Neural cell (in vitro differentiated cells): ENCODE measurements around the gene IGSF3. TPM values are rescaled to one million over a fixed set of nuclear protein-coding genes. Genes with fewer than 3 reads are reported as not detected.

Experiments
- H2AFZ ChIP-seq: fragments of 200-600, 300-800 bp; sonication (generic), shearing (Covaris generic); 2 replicates; pipeline ENCODE4 v1.6.0; 2014; ENCODE audit warnings: low read depth, mild to moderate bottlenecking, antibody characterized with exemption, low read length, moderate library complexity
- H3F3A ChIP-seq: fragments of 200-600 bp; shearing (Covaris generic); 2 replicates; pipeline ENCODE4 v1.6.1; 2016; ENCODE audit warnings: mild to moderate bottlenecking, moderate library complexity, mixed read lengths, antibody characterized with exemption, low read length; ENCODE audit not compliant: insufficient read depth, poor library complexity, severe bottlenecking
- H3K27ac ChIP-seq: fragments of 200-600, 300-800 bp; sonication (generic), shearing (Covaris generic); 2 replicates; pipeline ENCODE4 v1.5.1; 2014; ENCODE audit warnings: mild to moderate bottlenecking, low read length, moderate library complexity
- H3K27me3 ChIP-seq: fragments of 300-800, 200-600 bp; sonication (generic), shearing (Covaris generic); 2 replicates; pipeline ENCODE4 v1.6.0; 2014; ENCODE audit warnings: mild to moderate bottlenecking, low read depth, low read length, moderate library complexity; ENCODE audit not compliant: insufficient read depth
- H3K36me3 ChIP-seq: fragments of 300-800, 200-600 bp; sonication (generic), shearing (Covaris generic); 2 replicates; pipeline ENCODE4 v1.5.1; 2014; ENCODE audit warnings: mild to moderate bottlenecking, antibody characterized with exemption, low read length, moderate library complexity; ENCODE audit not compliant: insufficient read depth
- H3K4me2 ChIP-seq: fragments of 300-800, 200-600 bp; sonication (generic), shearing (Covaris generic); 2 replicates; pipeline ENCODE4 v1.6.0; 2014; ENCODE audit warnings: mild to moderate bottlenecking, low read length
- H3K4me3 ChIP-seq: fragments of 300-800, 200-600 bp; sonication (generic), shearing (Covaris generic); 2 replicates; pipeline ENCODE4 v1.5.1; 2014; ENCODE audit warnings: mild to moderate bottlenecking, low read length, moderate library complexity
- H3K79me2 ChIP-seq: fragments of 200-600 bp; shearing (Covaris generic); replicated peaks from 2 replicates; pipeline ENCODE4 v1.6.0; 2014; ENCODE audit warnings: mild to moderate bottlenecking, low read length, moderate library complexity; ENCODE audit not compliant: insufficient read depth
- H3K9ac ChIP-seq: fragments of 300-800, 200-600 bp; sonication (generic), shearing (Covaris generic); 2 replicates; pipeline ENCODE4 v1.6.1; 2016; ENCODE audit warnings: mild to moderate bottlenecking, low read length, mixed read lengths
- H3K9me2 ChIP-seq: fragments of 200-600 bp; shearing (Covaris generic); 2 replicates; pipeline ENCODE4 v1.6.1; 2016; ENCODE audit warnings: mild to moderate bottlenecking, low read length, mixed read lengths; ENCODE audit not compliant: insufficient read depth
- H3K9me3 ChIP-seq: fragments of 200-600, 300-800 bp; sonication (generic), shearing (Covaris generic); 2 replicates; pipeline ENCODE4 v1.6.1; 2016; ENCODE audit warnings: mild to moderate bottlenecking, mixed run types, low read length, moderate library complexity, mixed read lengths
- H4K20me1 ChIP-seq: fragments of 200-600 bp; shearing (Covaris generic); 2 replicates; pipeline ENCODE4 v1.6.1; 2016; ENCODE audit warnings: mild to moderate bottlenecking, mixed run types; ENCODE audit not compliant: insufficient read depth
- EP300 ChIP-seq: fragments of 450-650 bp; conservative IDR thresholded peaks from 2 replicates; pipeline ENCODE4 v1.6.1; 2014; ENCODE audit warnings: antibody characterized with exemption, mild to moderate bottlenecking, moderate library complexity; ENCODE audit not compliant: poor library complexity, severe bottlenecking
- EZH2 ChIP-seq: fragments of 200-600, 300-800 bp; shearing (Covaris generic), sonication (generic); IDR thresholded peaks from 2 replicates; pipeline ENCODE4 v1.6.1; 2014; ENCODE audit warnings: antibody characterized with exemption, low read length, borderline replicate concordance, mild to moderate bottlenecking; ENCODE audit not compliant: insufficient read depth, poor library complexity, severe bottlenecking
- MXI1 ChIP-seq: fragments of 450-650 bp; conservative IDR thresholded peaks from 2 replicates; pipeline ENCODE4 v1.6.1; 2014; ENCODE audit warnings: antibody characterized with exemption, mild to moderate bottlenecking; ENCODE audit not compliant: poor library complexity, severe bottlenecking
- POLR2AphosphoS5 ChIP-seq: IDR thresholded peaks from 2 replicates; pipeline ENCODE4 v1.6.1; 2012
- RAD21 ChIP-seq: fragments of 450-650 bp; conservative IDR thresholded peaks from 2 replicates; pipeline ENCODE4 v1.6.1; 2014; ENCODE audit warnings: antibody characterized with exemption, mild to moderate bottlenecking, moderate library complexity
- SMC3 ChIP-seq: fragments of 450-650 bp; conservative IDR thresholded peaks from 2 replicates; pipeline ENCODE4 v1.6.1; 2014; ENCODE audit warnings: antibody characterized with exemption, mild to moderate bottlenecking, moderate library complexity; ENCODE audit not compliant: poor library complexity
- TAF1 ChIP-seq: IDR thresholded peaks from 2 replicates; pipeline ENCODE4 v1.6.1; 2012; ENCODE audit warnings: low read depth
- polyA plus RNA-seq: library from polyadenylated mRNA; depleted of rRNA; stranded (reverse); fragments of >200 nt; gene quantifications from 2 replicates; pipeline ENCODE4 v1.2.3, GENCODE V29; 2014
- TF ChIP-seq, protein P1 (sequence below): fragments of 450-650 bp; IDR thresholded peaks from 2 replicates; pipeline ENCODE4 v1.5.1; 2014; ENCODE audit warnings: antibody characterized with exemption, mild to moderate bottlenecking, moderate library complexity; ENCODE audit not compliant: poor library complexity, severe bottlenecking
- TF ChIP-seq, protein P2 (sequence below): IDR thresholded peaks from 2 replicates; pipeline ENCODE4 v1.6.1; 2012; ENCODE audit warnings: borderline replicate concordance

The IGSF3 gene
- polyA plus RNA-seq, 1 donor from 2014 or later, result 81.4 TPM

DNA sequence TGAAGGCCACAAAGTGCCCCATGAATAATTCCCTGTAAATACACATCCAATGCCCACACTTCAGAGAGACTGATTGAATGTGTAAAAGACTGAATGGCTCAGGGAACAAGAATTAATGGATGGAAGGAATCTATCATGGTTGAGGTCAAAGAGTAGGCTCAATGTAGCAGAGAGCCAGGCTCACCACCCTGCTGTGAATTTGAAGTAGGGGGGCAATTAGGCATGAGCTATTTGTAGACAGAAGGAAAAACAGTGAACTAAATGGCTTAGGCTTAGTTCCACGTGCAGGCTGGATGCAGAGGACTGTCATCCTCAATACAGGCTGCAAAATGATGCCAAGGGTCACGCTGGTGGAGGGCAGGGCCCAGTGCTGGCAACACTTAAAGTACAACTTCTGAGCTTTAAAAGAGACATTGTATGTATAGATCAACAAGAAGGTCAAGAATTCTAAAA is 22.9 kb upstream of the IGSF3 start:
- peak overlapping the region; percentile 85 for H3K27ac ChIP-seq
- TF ChIP-seq, protein P1, sequence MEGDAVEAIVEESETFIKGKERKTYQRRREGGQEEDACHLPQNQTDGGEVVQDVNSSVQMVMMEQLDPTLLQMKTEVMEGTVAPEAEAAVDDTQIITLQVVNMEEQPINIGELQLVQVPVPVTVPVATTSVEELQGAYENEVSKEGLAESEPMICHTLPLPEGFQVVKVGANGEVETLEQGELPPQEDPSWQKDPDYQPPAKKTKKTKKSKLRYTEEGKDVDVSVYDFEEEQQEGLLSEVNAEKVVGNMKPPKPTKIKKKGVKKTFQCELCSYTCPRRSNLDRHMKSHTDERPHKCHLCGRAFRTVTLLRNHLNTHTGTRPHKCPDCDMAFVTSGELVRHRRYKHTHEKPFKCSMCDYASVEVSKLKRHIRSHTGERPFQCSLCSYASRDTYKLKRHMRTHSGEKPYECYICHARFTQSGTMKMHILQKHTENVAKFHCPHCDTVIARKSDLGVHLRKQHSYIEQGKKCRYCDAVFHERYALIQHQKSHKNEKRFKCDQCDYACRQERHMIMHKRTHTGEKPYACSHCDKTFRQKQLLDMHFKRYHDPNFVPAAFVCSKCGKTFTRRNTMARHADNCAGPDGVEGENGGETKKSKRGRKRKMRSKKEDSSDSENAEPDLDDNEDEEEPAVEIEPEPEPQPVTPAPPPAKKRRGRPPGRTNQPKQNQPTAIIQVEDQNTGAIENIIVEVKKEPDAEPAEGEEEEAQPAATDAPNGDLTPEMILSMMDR, result no peak
- TF ChIP-seq, protein P2, sequence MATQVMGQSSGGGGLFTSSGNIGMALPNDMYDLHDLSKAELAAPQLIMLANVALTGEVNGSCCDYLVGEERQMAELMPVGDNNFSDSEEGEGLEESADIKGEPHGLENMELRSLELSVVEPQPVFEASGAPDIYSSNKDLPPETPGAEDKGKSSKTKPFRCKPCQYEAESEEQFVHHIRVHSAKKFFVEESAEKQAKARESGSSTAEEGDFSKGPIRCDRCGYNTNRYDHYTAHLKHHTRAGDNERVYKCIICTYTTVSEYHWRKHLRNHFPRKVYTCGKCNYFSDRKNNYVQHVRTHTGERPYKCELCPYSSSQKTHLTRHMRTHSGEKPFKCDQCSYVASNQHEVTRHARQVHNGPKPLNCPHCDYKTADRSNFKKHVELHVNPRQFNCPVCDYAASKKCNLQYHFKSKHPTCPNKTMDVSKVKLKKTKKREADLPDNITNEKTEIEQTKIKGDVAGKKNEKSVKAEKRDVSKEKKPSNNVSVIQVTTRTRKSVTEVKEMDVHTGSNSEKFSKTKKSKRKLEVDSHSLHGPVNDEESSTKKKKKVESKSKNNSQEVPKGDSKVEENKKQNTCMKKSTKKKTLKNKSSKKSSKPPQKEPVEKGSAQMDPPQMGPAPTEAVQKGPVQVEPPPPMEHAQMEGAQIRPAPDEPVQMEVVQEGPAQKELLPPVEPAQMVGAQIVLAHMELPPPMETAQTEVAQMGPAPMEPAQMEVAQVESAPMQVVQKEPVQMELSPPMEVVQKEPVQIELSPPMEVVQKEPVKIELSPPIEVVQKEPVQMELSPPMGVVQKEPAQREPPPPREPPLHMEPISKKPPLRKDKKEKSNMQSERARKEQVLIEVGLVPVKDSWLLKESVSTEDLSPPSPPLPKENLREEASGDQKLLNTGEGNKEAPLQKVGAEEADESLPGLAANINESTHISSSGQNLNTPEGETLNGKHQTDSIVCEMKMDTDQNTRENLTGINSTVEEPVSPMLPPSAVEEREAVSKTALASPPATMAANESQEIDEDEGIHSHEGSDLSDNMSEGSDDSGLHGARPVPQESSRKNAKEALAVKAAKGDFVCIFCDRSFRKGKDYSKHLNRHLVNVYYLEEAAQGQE, result no peak
- TF ChIP-seq MXI1 (no peak), RAD21 (no peak), EP300 (no peak), POLR2AphosphoS5 (no peak), TAF1 (no peak), EZH2 (no peak), SMC3 (no peak)
- H3K9me3 ChIP-seq, result no peaks in the 10 kb centered on the region
- no peaks in the 10 kb centered on the region for H3K27me3 ChIP-seq
- H3K9ac ChIP-seq, result peak overlapping the region; percentile 48
- H3K36me3 ChIP-seq, result no peaks in the 10 kb centered on the region
- H3K79me2 ChIP-seq, result no peaks in the 10 kb centered on the region
- H4K20me1 ChIP-seq, result no peaks in the 10 kb centered on the region
- no peaks in the 10 kb centered on the region for H3F3A ChIP-seq
- peak overlapping the region; percentile 50 for H3K4me3 ChIP-seq
- no peak overlapping the region for H2AFZ ChIP-seq
- H3K4me2 ChIP-seq, result peak overlapping the region; percentile 62
- H3K9me2 ChIP-seq, result no peaks in the 10 kb centered on the region

DNA sequence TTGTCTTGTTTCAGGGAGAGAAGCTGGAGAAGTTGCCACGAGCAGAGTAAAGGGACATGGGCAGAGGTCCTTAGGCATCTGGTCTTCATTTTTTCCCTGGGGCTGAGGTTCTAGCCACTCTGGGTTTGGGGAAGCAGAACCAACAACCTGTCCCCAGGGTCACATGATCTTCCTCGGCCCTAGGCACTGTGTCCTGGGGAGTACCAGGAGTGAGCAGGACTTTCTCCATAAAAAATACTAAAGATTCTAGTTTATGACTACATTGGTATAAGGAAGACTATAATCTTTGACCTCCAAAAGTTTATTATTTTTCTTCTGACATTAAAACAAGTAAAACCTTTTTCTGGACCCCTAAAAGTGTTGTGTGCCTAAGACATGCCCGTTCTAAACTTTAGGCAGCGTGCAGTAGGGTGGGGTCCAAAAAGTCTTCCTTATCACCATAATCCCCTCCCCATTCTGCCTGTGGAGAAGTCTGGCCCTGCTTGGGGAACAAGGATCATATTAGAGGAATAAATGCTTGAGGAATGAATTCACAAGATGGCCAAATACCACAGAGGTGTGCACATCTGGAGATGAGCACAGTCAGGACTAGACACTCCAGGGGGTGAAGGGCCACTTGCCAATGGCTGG is 19.3 kb upstream of the IGSF3 start:
- Histone ChIP-seq H3K9me3 (no peaks in the 10 kb centered on the region), H3K4me3 (no peak overlapping the region), H3K9ac (no peak overlapping the region), H4K20me1 (no peaks in the 10 kb centered on the region), H3K27ac (no peak overlapping the region), H3K79me2 (no peaks in the 10 kb centered on the region), H3K27me3 (no peaks in the 10 kb centered on the region), H3K9me2 (no peaks in the 10 kb centered on the region), H2AFZ (no peak overlapping the region), H3K4me2 (no peak overlapping the region), H3F3A (no peaks in the 10 kb centered on the region), H3K36me3 (no peaks in the 10 kb centered on the region)
- TF ChIP-seq MXI1 (no peak), EP300 (no peak), RAD21 (no peak)
- TF ChIP-seq, protein P1, result no peak
